ENCODE measurements around the gene RPTOR. TPM values are rescaled to one million over a fixed set of nuclear protein-coding genes. Genes with fewer than 3 reads are reported as not detected.

RPTOR gene
- total and polyA plus RNA-seq, 12 donors, result 7.9 to 30.3 (median 25.6) TPM

DNA sequence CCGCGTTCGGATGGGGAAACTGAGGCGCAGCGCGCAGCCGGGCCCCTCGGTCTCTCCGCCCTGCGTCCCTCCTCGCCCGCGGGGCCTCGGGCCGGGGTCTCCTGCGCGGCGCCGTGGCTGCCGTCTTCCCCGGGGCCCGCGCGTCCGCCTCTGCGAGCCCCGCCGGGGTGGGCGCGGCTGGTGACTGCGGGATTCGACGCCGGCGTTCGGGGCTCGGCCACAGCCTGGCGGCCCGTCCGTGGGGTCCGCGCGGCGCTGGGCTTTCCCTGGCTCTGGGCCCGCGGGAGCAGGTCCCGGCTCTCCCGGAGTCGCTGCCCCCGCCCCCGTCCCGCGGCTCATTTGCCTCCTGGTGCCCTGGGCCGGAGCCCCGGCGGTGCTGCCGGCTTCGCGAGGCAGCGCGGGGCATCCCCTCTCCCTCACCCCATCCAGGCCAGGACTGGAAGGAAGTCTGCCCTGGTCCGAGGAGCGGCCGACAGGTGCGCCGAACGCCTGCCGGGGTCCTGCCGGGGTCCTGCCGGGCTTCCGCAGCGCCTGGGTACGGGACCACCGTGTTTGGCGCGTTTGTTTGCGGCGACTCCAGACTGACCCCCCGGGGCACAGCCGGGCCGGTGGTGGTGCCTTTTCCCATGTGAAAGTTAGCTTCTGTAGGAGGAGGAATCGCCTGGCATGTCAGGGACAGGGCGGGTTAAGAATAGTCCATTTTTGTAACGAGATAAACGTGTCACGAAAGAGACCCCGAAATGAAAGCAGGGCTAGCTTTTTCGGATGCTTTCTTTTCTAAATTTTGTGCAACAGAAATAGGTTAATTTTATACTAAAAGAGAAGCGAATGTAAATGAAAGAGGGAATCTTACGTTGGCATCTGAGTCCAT lies 447.7 kb downstream of the RPTOR start:
- DNase-seq (no peak), ATAC-seq (peak in 3 of 8 donors; percentile 2 to 21 (median 9))
- Histone ChIP-seq H3K9me3 (no peaks in the 10 kb centered on the region), H3K27me3 (peaks cover 0 to 10% (median 0%) of the 10 kb centered on the region in 7 donors), H3K27ac (peak overlapping the region in 9 of 10 donors; percentile 36 to 90 (median 76)), H3K4me3 (peak overlapping the region; percentile 67 to 97 (median 92)), H3K4me1 (peaks cover 11 to 41% (median 32%) of the 10 kb centered on the region in 9 donors), H3K36me3 (peaks cover 0 to 28% (median 24%) of the 10 kb centered on the region in 9 donors)
- intact Hi-C loops (cut with DNase I), result loop anchor here in 1 of 10 donors (10.0 kb wide), 1 partner anchor 242 kb away; the partner anchor contains the start of genes NDUFAF8 and TEPSIN
- TF ChIP-seq, protein P1, sequence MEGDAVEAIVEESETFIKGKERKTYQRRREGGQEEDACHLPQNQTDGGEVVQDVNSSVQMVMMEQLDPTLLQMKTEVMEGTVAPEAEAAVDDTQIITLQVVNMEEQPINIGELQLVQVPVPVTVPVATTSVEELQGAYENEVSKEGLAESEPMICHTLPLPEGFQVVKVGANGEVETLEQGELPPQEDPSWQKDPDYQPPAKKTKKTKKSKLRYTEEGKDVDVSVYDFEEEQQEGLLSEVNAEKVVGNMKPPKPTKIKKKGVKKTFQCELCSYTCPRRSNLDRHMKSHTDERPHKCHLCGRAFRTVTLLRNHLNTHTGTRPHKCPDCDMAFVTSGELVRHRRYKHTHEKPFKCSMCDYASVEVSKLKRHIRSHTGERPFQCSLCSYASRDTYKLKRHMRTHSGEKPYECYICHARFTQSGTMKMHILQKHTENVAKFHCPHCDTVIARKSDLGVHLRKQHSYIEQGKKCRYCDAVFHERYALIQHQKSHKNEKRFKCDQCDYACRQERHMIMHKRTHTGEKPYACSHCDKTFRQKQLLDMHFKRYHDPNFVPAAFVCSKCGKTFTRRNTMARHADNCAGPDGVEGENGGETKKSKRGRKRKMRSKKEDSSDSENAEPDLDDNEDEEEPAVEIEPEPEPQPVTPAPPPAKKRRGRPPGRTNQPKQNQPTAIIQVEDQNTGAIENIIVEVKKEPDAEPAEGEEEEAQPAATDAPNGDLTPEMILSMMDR (IDR thresholded peaks at IDR 0.05), result no peak
- WGBS, 2 donors, result 4% methylated on average over 75 to 90 of the region's 90 CpGs

DNA sequence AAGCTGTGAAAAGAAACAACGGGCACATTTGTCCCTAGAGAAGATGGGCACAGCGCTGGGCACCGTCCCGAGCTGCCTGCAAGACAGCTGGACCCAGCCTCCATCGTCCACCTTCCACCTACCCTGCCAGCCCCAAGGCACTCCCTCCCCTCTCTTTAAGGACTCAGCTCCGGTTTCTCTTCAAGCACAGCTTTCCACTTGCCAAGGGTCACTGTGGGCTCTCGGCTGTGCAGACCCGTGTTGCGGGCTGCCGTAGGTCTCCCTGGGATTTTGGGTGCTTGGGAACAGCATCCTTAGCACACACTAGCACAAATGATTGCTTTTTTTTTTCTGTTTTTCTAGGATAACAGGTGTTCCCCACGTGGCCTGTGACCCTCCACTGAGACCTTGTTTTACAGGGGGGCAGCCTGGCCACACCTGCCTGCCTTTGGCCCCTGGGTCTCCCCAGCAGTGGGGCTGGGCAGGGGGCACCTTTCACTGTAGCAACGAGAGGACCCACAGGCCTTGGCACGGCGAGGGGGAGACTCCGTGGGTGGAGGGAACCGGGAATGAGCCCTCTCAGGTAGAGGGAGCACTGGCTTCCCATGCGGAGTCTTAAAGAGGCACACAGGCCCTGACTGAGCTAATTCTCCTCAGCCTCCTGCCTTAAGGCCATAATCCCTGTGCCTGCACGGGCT lies 448.4 kb downstream of the RPTOR start:
- Histone ChIP-seq H3K27ac (peak overlapping the region in 1 of 10 donors; percentile 88), H3K4me3 (peak overlapping the region; percentile 67 to 97 (median 92)), H3K4me1 (peaks cover 11 to 35% (median 32%) of the 10 kb centered on the region in 9 donors), H3K36me3 (peaks cover 0 to 36% (median 31%) of the 10 kb centered on the region in 9 donors), H3K27me3 (peaks cover 0 to 10% (median 0%) of the 10 kb centered on the region in 7 donors), H3K9me3 (no peaks in the 10 kb centered on the region)
- TF ChIP-seq, protein P1 (IDR thresholded peaks at IDR 0.05), result no peak
- DNase-seq (no peak), ATAC-seq (no peak)
- WGBS, 2 donors, result 62% methylated on average over 18 of the region's 18 CpGs
- intact Hi-C loops (cut with DNase I), result loop anchor here in 1 of 10 donors (10.0 kb wide), 1 partner anchor 242 kb away; the partner anchor contains the start of genes NDUFAF8 and TEPSIN

DNA sequence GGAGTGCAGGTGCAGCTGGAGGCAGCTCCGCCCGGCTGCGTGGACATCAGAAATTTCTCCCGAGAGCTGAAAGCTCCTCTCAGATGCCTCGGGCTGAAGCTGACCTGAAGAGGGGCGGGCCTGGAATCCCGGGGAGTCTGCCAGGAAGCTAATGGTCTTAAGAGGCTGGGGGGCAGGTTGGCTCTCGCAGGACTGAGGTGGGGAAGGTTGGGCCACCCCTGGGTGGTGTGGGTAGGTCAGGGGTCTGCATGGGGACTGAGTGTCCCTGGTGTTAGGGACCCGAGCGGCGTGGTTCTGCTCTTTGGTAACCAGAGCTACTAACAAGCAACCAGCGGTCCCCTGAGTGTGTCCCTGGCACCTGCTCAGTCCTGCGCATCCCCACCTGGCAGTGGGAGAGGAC lies 450.5 kb downstream of the RPTOR start:
- TF ChIP-seq, protein P1 (IDR thresholded peaks at IDR 0.05), result no peak

More for the DNA sequence above, 450.5 kb downstream of the RPTOR start:
- Histone ChIP-seq H3K36me3 (peaks cover 0 to 56% (median 49%) of the 10 kb centered on the region in 9 donors), H3K4me1 (peaks cover 11 to 27% (median 24%) of the 10 kb centered on the region in 9 donors), H3K27ac (no peak overlapping the region), H3K27me3 (no peaks in the 10 kb centered on the region), H3K4me3 (no peak overlapping the region), H3K9me3 (no peaks in the 10 kb centered on the region)
- intact Hi-C loops (cut with DNase I), result loop anchor here in 1 of 10 donors (10.0 kb wide), 1 partner anchor 240 kb away; the partner anchor contains the start of genes NDUFAF8 and TEPSIN
- no peak for DNase-seq
- WGBS, 2 donors, result 93 to 94% methylated on average over 13 of the region's 13 CpGs
- no peak for ATAC-seq
